A673 (cell line): Measurements from ENCODE around the gene TRPM2.

Experiments used
- CTCF ChIP-seq: fragments of 300-800, 200-600 bp; sonication (generic); conservative IDR thresholded peaks from 2 replicates; pipeline ENCODE4 v1.5.1; 2017; ENCODE audit warnings: low read depth, mild to moderate bottlenecking, antibody characterized with exemption, low read length, moderate library complexity, mixed read lengths
- EZH2 ChIP-seq: fragments of 200-600 bp; sonication (generic); IDR thresholded peaks from 2 replicates; pipeline ENCODE4 v1.6.1; 2017; ENCODE audit warnings: borderline replicate concordance, low read depth, mild to moderate bottlenecking, mixed read lengths, antibody characterized with exemption, low read length; ENCODE audit not compliant: poor library complexity, severe bottlenecking

- TF ChIP-seq CTCF, result no peak
- no peak for TF ChIP-seq EZH2
These were observed 23.2 kb downstream of the TRPM2 start for GRCh38 chr21:44376606-44377005.
